Activated CD4-positive, CD25-positive, alpha-beta regulatory T cell treated with anti-CD3 and anti-CD28 coated beads, Interleukin-2, amount 50 U/mL, for 24 hours (primary cell): ENCODE results near the gene CBX1.
"Not testable (repeated sequence)": the region's sequence is repeated elsewhere in the genome, so short reads cannot be mapped to it uniquely, and the experiment has no call there.

Source experiments
- ATAC-seq, 2 donors: fragments of 150-1000 bp; cut with Tn5 transposase; one replicate each; pipeline ENCODE4 v1.10.0; 2021; ENCODE audit warnings: mild to moderate bottlenecking in 1 of 2, moderate library complexity in 1 of 2

The CBX1 gene

GRCh38 chr17:48048384-48049126 lies 52.7 kb downstream of the CBX1 start:
- peak; percentile 8 to 11 for ATAC-seq

- ATAC-seq: peak; percentile 97 to 98
These were observed 53.4 kb downstream of the CBX1 start, which contains the start of gene NFE2L1 for GRCh38 chr17:48047741-48048383. Gene NFE2L1 (plus strand): TSS chr17:48048359. CDS start chr17:48051119, 2,760 bp downstream.

GRCh38 chr17:48047113-48047740 lies 54.1 kb downstream of the CBX1 start:
- no peak for ATAC-seq

GRCh38 chr17:48046296-48046695 lies 55.0 kb downstream of the CBX1 start:
- no peak for ATAC-seq

- ATAC-seq: no peak
These were observed 55.8 kb downstream of the CBX1 start for GRCh38 chr17:48045316-48046001.

- no peak for ATAC-seq
These were observed 56.4 kb downstream of the CBX1 start for GRCh38 chr17:48044851-48045250.

GRCh38 chr17:48043176-48043575 lies 58.1 kb downstream of the CBX1 start:
- no peak for ATAC-seq

- ATAC-seq: no peak
These were observed 62.6 kb downstream of the CBX1 start for GRCh38 chr17:48038687-48039086.

- no peak for ATAC-seq
These were observed 63.4 kb downstream of the CBX1 start for GRCh38 chr17:48037838-48038323.

GRCh38 chr17:48037036-48037837 lies 64.0 kb downstream of the CBX1 start, which contains the start of gene COPZ2:
Gene COPZ2 (minus strand): TSS chr17:48037797. CDS start chr17:48037777, 20 bp downstream.
- ATAC-seq: peak; percentile 81 to 85

- no peak for ATAC-seq
These were observed 64.6 kb downstream of the CBX1 start for GRCh38 chr17:48036693-48037035.

- not testable (repeated sequence) for ATAC-seq
These were observed 66.5 kb downstream of the CBX1 start for GRCh38 chr17:48034734-48035133.

GRCh38 chr17:48031966-48032365 lies 69.3 kb downstream of the CBX1 start:
- ATAC-seq: no peak

- ATAC-seq: no peak
These were observed 70.7 kb downstream of the CBX1 start for GRCh38 chr17:48030531-48030930.

- ATAC-seq: no peak
These were observed 72.5 kb downstream of the CBX1 start for GRCh38 chr17:48028736-48029135.

- ATAC-seq: no peak
These were observed 73.8 kb downstream of the CBX1 start for GRCh38 chr17:48027322-48027981.

- peak in 1 of 2 donors; percentile 5 for ATAC-seq
These were observed 74.6 kb downstream of the CBX1 start for GRCh38 chr17:48026502-48027321.

- ATAC-seq: no peak
These were observed 75.3 kb downstream of the CBX1 start for GRCh38 chr17:48025904-48026501.

- peak; percentile 93 to 94 for ATAC-seq
These were observed 76.0 kb downstream of the CBX1 start for GRCh38 chr17:48025040-48025903.
